Measurements from ENCODE around the gene FAM53B.

Gene FAM53B

GRCh38 chr10:124697837-124698544 is 46.2 kb downstream of the FAM53B start:
- DNase-seq (ENCODE audit: low read depth, low spot score): no peak

- no peak for DNase-seq (ENCODE audit: low read depth, low spot score)
Measured at GRCh38 chr10:124697443-124697836, 46.7 kb downstream of the FAM53B start.

GRCh38 chr10:124696446-124697392 is 47.5 kb downstream of the FAM53B start:
- DNase-seq (ENCODE audit: low read depth, low spot score): no peak

GRCh38 chr10:124695259-124695658 is 48.9 kb downstream of the FAM53B start:
- no peak for DNase-seq (ENCODE audit: low read depth, low spot score)

GRCh38 chr10:124694481-124695220 is 49.5 kb downstream of the FAM53B start:
- no peak for DNase-seq (ENCODE audit: low read depth, low spot score)

GRCh38 chr10:124693801-124694416 is 50.3 kb downstream of the FAM53B start:
- peak; percentile 31 for DNase-seq (ENCODE audit: low read depth, low spot score)

- DNase-seq (ENCODE audit: low read depth, low spot score): no peak
Measured at GRCh38 chr10:124693396-124693795, 50.8 kb downstream of the FAM53B start.

- no peak for DNase-seq (ENCODE audit: low read depth, low spot score)
Measured at GRCh38 chr10:124692100-124692446, 52.1 kb downstream of the FAM53B start.

GRCh38 chr10:124691421-124692099 is 52.6 kb downstream of the FAM53B start:
- no peak for DNase-seq (ENCODE audit: low read depth, low spot score)

- DNase-seq (ENCODE audit: low read depth, low spot score): no peak
Measured at GRCh38 chr10:124691002-124691401, 53.2 kb downstream of the FAM53B start.

- no peak for DNase-seq (ENCODE audit: low read depth, low spot score)
Measured at GRCh38 chr10:124689911-124690498, 54.2 kb downstream of the FAM53B start.

GRCh38 chr10:124688889-124689670 is 55.1 kb downstream of the FAM53B start:
- no peak for DNase-seq (ENCODE audit: low read depth, low spot score)

GRCh38 chr10:124688386-124688785 is 55.8 kb downstream of the FAM53B start:
- DNase-seq (ENCODE audit: low read depth, low spot score): no peak

- DNase-seq (ENCODE audit: low read depth, low spot score): no peak
Measured at GRCh38 chr10:124686707-124687376, 57.3 kb downstream of the FAM53B start.

- DNase-seq (ENCODE audit: low read depth, low spot score): no peak
Measured at GRCh38 chr10:124685261-124685660, 58.9 kb downstream of the FAM53B start.

- no peak for DNase-seq (ENCODE audit: low read depth, low spot score)
Measured at GRCh38 chr10:124683814-124684213, 60.4 kb downstream of the FAM53B start.

GRCh38 chr10:124681626-124682552 is 62.3 kb downstream of the FAM53B start:
- no peak for DNase-seq (ENCODE audit: low read depth, low spot score)

GRCh38 chr10:124681091-124681490 is 63.1 kb downstream of the FAM53B start:
- DNase-seq (ENCODE audit: low read depth, low spot score): no peak
